Fibroblast of the aortic adventitia (primary cell): ENCODE results near the gene OVCA2. TPM values are rescaled to one million over a fixed set of nuclear protein-coding genes. Genes with fewer than 3 reads are reported as not detected.

Experiments used
- DNase-seq: peaks from one replicate; pipeline ENCODE4 v3.0.0-alpha.2; 2010; ENCODE audit warnings: low read depth
- H3K4me3 ChIP-seq: 2 replicates; pipeline ENCODE4 v1.5.1; 2011; ENCODE audit warnings: low read depth, mild to moderate bottlenecking, control low read depth, low read length, moderate library complexity
- CTCF ChIP-seq: IDR thresholded peaks from 2 replicates; pipeline ENCODE4 v1.5.1; 2011; ENCODE audit warnings: mild to moderate bottlenecking, low read length, control low read depth, inconsistent platforms; ENCODE audit not compliant: insufficient read depth
- total RNA-seq: library from RNA; depleted of rRNA; stranded (reverse); fragments of >200 nt; gene quantifications from 2 replicates; pipeline ENCODE4 v1.2.3, GENCODE V29; 2012; ENCODE audit warnings: low replicate concordance

OVCA2 gene
- total RNA-seq, 1 donor: 38.8 TPM

GRCh38 chr17:2054512-2055291 lies 12.9 kb downstream of the OVCA2 start, which contains the start of gene HIC1:
TSS of gene HIC1 (plus strand) at chr17:2055103. CDS start at chr17:2056691, 1,588 bp downstream.
- DNase-seq: peak; percentile 72
- TF ChIP-seq CTCF: peak; percentile 55
- H3K4me3 ChIP-seq: peak within 1 kb of the TSS; percentile 72

- DNase-seq: no peak
- H3K4me3 ChIP-seq: peak overlapping the region; percentile 72
Observed at GRCh38 chr17:2055292-2056205, 13.7 kb downstream of the OVCA2 start.

GRCh38 chr17:2056206-2057174 lies 14.7 kb downstream of the OVCA2 start:
- H3K4me3 ChIP-seq: peak overlapping the region; percentile 72
- peak; percentile 66 for DNase-seq
- no peak for TF ChIP-seq CTCF

More at GRCh38 chr17:2055292-2056205, 13.7 kb downstream of the OVCA2 start:
- TF ChIP-seq CTCF: no peak

- DNase-seq: no peak
- peak overlapping the region; percentile 72 for H3K4me3 ChIP-seq
- TF ChIP-seq CTCF: no peak
Observed at GRCh38 chr17:2057175-2057759, 15.4 kb downstream of the OVCA2 start.

- H3K4me3 ChIP-seq: peak overlapping the region; percentile 72
- TF ChIP-seq CTCF: no peak
Observed at GRCh38 chr17:2057760-2058585, 16.2 kb downstream of the OVCA2 start.

More at GRCh38 chr17:2057760-2058585, 16.2 kb downstream of the OVCA2 start:
- DNase-seq: peak; percentile 58
